NCI-H146 treated with DMSO at 0.1 percent for 48 hours (cell line): ENCODE measurements around the gene HMBS.
A peak's percentile ranks its signal among the peaks of the same experiment; 100 is the strongest.

Experiments
- DNase-seq: peaks from one replicate; lab custom pipeline; 2025; ENCODE audit not compliant: unreplicated experiment; lab: John Stamatoyannopoulos, UW

HMBS gene

DNA sequence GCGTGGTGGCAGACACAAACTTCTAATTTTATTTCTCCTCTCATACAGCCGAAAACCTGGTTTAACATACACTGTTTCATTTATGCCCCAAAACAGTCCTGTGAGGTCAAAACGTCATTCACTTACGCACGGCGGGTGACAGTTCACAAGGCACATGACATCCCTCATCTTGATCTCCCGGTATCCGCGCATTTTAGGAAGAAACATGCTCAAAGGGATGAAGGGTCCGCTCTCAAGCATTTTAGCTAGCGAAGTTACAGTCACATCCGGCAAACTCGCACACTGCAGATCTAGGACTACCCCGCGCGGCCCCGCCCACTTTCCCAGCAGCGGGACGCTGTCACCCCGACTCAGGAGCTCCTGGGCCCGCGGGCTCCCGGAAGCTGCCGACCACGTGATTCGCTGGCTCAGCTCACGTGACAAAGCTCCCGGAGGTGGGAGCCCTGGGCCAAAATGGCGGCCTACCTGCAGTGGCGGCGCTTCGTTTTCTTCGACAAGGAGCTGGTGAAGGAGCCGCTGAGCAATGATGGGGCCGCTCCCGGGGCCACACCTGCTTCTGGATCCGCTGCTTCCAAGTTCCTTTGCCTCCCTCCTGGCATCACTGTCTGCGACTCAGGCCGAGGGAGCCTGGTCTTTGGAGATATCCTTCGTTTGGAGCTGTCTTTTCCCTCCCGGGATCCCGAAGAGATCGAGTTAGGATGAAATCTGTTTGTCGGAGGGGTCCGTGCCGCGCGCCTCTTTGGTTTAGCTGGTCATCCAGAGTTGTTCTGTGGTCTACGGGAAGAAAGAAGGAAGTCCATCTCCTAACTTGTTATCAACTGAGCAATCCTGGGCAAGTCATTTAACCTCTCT is 17.1 kb upstream of the HMBS start, which contains the start of gene VPS11:
VPS11 (plus strand) TSS at position 448 of the 852 bp plus-strand sequence; CDS start at position 454, 6 bp downstream.
- peak; percentile 89 for DNase-seq

DNA sequence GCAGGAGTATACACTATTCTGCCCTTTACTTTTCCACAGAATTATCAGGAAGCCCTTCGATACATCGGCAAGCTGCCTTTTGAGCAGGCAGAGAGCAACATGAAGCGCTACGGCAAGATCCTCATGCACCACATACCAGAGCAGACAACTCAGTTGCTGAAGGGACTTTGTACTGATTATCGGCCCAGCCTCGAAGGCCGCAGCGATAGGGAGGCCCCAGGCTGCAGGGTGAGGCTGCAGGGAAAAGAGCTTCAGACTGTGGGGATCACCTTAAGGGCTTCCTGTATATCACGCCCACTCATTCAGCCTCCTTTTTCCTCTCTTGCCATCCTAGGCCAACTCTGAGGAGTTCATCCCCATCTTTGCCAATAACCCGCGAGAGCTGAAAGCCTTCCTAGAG is 6.8 kb upstream of the HMBS start:
- DNase-seq = no peak

DNA sequence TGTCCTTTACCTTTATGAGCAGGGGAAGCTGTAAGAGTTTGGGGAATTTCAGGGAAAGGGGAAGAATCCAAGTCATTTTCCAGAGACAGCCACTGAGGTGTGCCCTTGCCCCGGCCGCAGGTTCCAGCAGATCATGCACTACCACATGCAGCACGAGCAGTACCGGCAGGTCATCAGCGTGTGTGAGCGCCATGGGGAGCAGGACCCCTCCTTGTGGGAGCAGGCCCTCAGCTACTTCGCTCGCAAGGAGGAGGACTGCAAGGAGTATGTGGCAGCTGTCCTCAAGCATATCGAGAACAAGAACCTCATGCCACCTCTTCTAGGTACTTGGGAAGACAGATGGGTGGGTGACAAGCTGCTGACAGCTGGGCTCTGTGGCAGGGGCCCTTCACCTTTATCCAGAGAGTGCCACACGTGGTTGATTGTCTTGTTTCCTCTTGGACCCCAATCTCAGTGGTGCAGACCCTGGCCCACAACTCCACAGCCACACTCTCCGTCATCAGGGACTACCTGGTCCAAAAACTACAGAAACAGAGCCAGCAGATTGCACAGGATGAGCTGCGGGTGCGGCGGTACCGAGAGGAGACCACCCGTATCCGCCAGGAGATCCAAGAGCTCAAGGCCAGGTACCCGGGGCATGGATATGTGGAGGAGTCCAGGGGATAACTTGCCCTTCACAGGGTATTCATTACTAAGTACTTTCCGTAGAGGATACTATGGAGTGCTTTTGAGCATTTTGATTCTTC is 5.8 kb upstream of the HMBS start:
- no peak for DNase-seq

DNA sequence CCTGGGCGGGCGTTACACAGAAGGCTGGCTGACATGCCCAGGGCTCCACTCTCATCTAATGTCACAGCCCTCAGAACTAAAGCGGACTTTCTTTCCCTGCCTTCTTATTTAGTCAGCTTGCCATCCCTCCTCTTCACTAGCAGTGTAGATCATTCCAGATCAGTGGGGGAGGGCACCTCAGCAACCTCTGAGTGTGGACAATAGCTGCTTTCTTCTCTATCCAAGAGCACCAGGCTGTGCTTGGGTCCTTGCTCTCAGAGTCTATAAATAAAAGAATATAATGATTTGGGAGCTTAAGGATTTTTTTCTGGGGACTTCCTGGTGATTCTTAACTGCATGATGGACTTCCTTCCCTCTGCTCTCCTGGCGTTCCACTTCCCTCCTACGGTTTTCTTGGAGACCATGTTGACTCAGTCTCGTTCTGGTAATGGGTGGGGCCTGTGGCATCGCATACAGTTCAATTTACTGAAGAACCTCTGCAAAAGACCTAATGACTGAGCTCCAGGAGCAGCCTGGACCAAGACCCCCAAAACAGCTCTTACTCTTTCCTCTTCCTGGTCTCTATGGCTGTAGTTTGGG is 2.9 kb upstream of the HMBS start:
- DNase-seq = no peak

- peak; percentile 59 for DNase-seq
Observed at GRCh38 chr11:119085437-119085847, 761 bp downstream of the HMBS start.

- DNase-seq = no peak
Observed at GRCh38 chr11:119087123-119087522, 2.4 kb downstream of the HMBS start.

GRCh38 chr11:119087747-119088241 is 3.1 kb downstream of the HMBS start:
- no peak for DNase-seq

DNA sequence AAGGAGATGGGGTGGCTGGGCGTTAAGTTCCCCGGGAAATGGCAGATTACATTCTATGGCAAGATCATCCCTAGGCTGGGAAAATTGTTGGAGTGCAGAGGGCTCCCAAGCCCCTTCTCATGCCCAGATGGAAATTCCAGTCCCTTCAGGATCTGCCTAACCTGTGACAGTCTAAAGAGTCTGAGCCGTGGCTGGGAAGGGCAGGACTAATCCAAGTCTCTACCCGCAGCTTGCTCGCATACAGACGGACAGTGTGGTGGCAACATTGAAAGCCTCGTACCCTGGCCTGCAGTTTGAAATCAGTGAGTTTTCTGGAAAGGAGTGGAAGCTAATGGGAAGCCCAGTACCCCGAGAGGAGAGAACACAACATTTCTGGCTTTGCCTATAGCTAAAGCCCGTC is 3.7 kb downstream of the HMBS start:
- DNase-seq = no peak

- DNase-seq = no peak
Observed at GRCh38 chr11:119089319-119089718, 4.6 kb downstream of the HMBS start.

- no peak for DNase-seq
Observed at GRCh38 chr11:119091178-119091577, 6.5 kb downstream of the HMBS start.

- no peak for DNase-seq
Observed at GRCh38 chr11:119091966-119092879, 7.5 kb downstream of the HMBS start.

DNA sequence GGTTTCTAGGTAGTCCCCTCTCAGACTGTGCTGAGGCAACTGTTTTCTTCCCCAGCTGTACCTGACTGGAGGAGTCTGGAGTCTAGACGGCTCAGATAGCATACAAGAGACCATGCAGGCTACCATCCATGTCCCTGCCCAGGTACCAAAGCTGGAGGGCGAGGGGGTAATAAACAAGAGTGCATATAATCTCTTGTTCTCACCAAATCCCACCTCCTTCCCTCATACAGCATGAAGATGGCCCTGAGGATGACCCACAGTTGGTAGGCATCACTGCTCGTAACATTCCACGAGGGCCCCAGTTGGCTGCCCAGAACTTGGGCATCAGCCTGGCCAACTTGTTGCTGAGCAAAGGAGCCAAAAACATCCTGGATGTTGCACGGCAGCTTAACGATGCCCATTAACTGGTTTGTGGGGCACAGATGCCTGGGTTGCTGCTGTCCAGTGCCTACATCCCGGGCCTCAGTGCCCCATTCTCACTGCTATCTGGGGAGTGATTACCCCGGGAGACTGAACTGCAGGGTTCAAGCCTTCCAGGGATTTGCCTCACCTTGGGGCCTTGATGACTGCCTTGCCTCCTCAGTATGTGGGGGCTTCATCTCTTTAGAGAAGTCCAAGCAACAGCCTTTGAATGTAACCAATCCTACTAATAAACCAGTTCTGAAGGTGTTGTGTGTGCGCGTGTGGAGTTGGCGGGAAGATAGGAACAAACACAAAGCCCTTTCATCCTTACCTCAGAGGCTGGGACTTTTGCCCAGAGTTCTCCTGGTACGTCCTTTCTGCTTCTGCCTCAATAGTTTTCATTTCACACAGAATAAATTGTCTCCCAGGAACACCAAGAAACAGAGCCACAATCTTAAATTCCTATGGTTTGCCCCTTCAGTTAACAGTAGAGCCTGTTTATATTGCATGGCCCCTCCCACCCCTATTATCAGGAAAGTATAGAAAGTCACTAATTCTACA is 8.5 kb downstream of the HMBS start:
- no peak for DNase-seq

GRCh38 chr11:119093942-119094815 is 9.5 kb downstream of the HMBS start:
- no peak for DNase-seq

DNA sequence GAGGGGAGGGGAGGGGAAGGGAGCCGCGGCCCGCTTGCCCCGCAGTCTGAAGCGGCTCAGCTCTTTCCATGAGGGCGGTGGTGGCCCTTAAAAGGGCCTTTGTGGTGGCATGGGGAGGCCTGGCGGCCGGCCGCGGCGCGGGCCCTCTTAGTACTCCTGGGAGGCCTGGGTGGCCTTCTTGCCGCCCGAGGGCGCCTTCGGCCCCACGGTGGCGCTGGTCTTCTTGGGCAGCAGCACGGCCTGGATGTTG is 10.1 kb downstream of the HMBS start:
- no peak for DNase-seq

- DNase-seq = peak; percentile 98
Observed at GRCh38 chr11:119095066-119095880, 10.6 kb downstream of the HMBS start.

DNA sequence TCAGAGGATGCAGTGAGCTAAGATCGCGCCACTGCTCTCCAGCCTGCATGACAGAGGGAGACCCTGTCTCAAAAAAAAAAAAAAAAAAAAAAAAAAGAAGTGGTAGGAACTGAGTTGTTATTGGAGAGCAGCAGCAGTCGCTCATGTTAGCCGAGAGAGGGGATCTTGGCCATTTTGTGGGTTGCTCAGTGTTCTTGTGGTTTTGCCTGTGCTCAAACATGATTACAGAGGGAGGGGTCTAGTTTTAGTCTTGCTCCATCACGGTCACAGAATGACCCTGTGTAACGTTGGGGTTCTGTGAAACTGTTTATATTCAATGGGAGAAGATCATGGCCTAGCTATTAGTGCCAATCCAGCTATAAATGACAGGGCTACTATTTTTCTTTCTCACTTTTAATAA is 15.0 kb downstream of the HMBS start:
- DNase-seq = no peak

GRCh38 chr11:119100246-119100970 is 15.7 kb downstream of the HMBS start:
- peak; percentile 10 for DNase-seq
